ENCODE results near the gene METTL15. TPM values are rescaled to one million over a fixed set of nuclear protein-coding genes. Genes with fewer than 3 reads are reported as not detected.
"Not testable (repeated sequence)": the region's sequence is repeated elsewhere in the genome, so short reads cannot be mapped to it uniquely, and the experiment has no call there.

Gene METTL15

DNA sequence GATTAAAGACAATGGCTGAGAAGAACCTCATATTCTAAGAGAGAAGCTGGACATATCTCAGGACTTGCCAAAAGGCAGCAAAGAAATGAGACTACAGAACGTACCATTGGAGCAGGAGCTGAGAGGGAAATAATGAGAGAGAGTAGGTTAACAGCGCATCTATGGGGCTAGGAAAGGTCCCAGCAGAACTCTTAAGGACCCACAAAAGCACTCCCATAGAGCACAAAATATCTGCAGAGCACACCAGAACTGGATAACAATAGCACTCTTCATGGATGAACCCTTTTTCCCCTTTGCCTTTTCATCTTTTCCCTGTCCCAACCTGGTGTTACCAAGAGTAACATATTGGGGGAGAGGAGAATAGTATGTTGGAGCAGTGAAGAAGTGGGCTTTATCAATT lies 245.8 kb downstream of the METTL15 start:
- no peak overlapping the region for H2BK15ac ChIP-seq (ENCODE audit: low read length)
- H2BK120ac ChIP-seq (ENCODE audit: low read depth, low read length) = no peak overlapping the region
- no peak overlapping the region for H2AK5ac ChIP-seq (ENCODE audit: low read depth, low read length)
- no peak overlapping the region for H2BK12ac ChIP-seq (ENCODE audit: low read length)
- H2BK5ac ChIP-seq (ENCODE audit: low read length) = no peak overlapping the region
- no peaks in the 10 kb centered on the region for H3K9me3 ChIP-seq (replicated peaks in 1 of 2; ENCODE audit: control insufficient read depth in 2 of 2, insufficient read depth in 1 of 2, low read depth in 1 of 2, low read length in 2 of 2)
- no CpG with 5 or more reads among the region's 2 CpGs for WGBS, 2 donors (ENCODE audit: extremely low coverage in 2 of 2, insufficient read length in 2 of 2, insufficient replicate concordance in 1 of 2)
- no peak overlapping the region for H3K18ac ChIP-seq (ENCODE audit: low read length)
- H4K8ac ChIP-seq (ENCODE audit: low read depth, low read length) = no peak overlapping the region
- H3K4me2 ChIP-seq (ENCODE audit: insufficient read depth, low read length, poor library complexity, severe bottlenecking) = no peak overlapping the region
- H3K4me1 ChIP-seq (ENCODE audit: control insufficient read depth in 2 of 2, insufficient read depth in 1 of 2, low read depth in 1 of 2, low read length in 2 of 2) = no peaks in the 10 kb centered on the region
- no peak overlapping the region for H2AFZ ChIP-seq (ENCODE audit: low read length)
- H3K27ac ChIP-seq (replicated peaks; ENCODE audit: low read length) = no peak overlapping the region
- H3K4ac ChIP-seq (ENCODE audit: low read length) = no peak overlapping the region
- H3K14ac ChIP-seq (ENCODE audit: low read length) = no peak overlapping the region
- no peaks in the 10 kb centered on the region for H3K36me3 ChIP-seq (replicated peaks in 1 of 2; ENCODE audit: control insufficient read depth in 2 of 2, insufficient read depth in 2 of 2, low read length in 2 of 2)
- no peak overlapping the region for H3K4me3 ChIP-seq (ENCODE audit: low read length in 2 of 2)
- no peak overlapping the region for H3K23ac ChIP-seq (ENCODE audit: low read depth, low read length, poor library complexity)
- H4K91ac ChIP-seq (ENCODE audit: low read depth, low read length, poor library complexity) = no peak overlapping the region
- no peaks in the 10 kb centered on the region for H3K27me3 ChIP-seq (ENCODE audit: control insufficient read depth in 3 of 3, insufficient read depth in 3 of 3, low read depth in 1 of 3, low read length in 3 of 3)
- H3K79me1 ChIP-seq (ENCODE audit: low read depth, low read length) = no peaks in the 10 kb centered on the region
- no peak overlapping the region for H3K9ac ChIP-seq (ENCODE audit: low read depth, low read length, poor library complexity)
- DNase-seq (ENCODE audit: low spot score) = no peak

DNA sequence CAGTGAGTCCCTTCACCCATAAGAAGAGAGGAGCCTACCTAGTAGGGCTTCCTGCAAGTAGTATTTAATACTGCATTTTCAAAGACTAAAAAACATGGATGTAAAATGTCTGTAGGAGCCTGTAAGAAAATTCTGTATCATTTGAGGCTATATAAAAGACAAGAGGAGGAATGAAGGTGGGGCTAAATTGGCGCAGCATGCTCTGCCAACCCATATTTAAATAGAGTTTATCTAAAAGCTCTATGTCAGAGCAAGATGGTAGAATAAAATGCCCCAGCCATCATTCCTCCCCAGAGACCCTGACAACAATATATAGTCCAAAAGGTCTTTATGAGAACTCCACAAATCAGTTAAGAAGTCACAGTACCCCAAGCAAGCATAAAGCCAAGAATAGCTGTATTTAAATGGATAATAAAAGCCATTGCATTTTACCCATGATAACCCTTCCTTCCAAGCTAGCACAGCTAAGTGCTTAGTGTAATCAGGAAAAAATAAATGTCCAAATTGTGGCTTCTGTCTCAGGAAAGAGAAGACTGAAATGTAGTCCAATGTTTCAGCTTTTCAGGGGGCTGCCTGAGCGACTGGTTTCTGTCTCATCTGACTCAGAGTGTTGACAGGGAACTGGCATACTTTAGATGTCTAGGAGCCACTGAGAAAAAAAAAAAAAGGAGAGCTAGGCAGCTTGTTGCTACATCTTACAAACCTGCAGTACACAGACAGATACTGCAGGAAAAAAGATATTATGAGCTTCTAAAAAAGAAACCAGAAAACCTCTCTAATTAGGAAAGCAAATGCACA lies 258.6 kb downstream of the METTL15 start:
- no peak overlapping the region for H3K27ac ChIP-seq (replicated peaks; ENCODE audit: low read length)
- H3K18ac ChIP-seq (ENCODE audit: low read length) = no peak overlapping the region
- WGBS, 2 donors (ENCODE audit: extremely low coverage in 2 of 2, insufficient read length in 2 of 2, insufficient replicate concordance in 1 of 2) = no CpG with 5 or more reads among the region's 2 CpGs
- H3K4me1 ChIP-seq (ENCODE audit: control insufficient read depth in 2 of 2, insufficient read depth in 1 of 2, low read depth in 1 of 2, low read length in 2 of 2) = no peaks in the 10 kb centered on the region
- H3K23ac ChIP-seq (ENCODE audit: low read depth, low read length, poor library complexity) = no peak overlapping the region
- H2BK12ac ChIP-seq (ENCODE audit: low read length) = no peak overlapping the region
- no peak overlapping the region for H4K91ac ChIP-seq (ENCODE audit: low read depth, low read length, poor library complexity)
- no peak overlapping the region for H2AFZ ChIP-seq (ENCODE audit: low read length)
- no peak overlapping the region for H3K9ac ChIP-seq (ENCODE audit: low read depth, low read length, poor library complexity)
- DNase-seq (ENCODE audit: low spot score) = no peak
- H3K14ac ChIP-seq (ENCODE audit: low read length) = no peak overlapping the region
- H3K4me2 ChIP-seq (ENCODE audit: insufficient read depth, low read length, poor library complexity, severe bottlenecking) = no peak overlapping the region
- no peaks in the 10 kb centered on the region for H3K27me3 ChIP-seq (ENCODE audit: control insufficient read depth in 3 of 3, insufficient read depth in 3 of 3, low read depth in 1 of 3, low read length in 3 of 3)
- no peak overlapping the region for H3K4me3 ChIP-seq (ENCODE audit: low read length in 2 of 2)
- no peak overlapping the region for H2AK5ac ChIP-seq (ENCODE audit: low read depth, low read length)
- no peak overlapping the region for H3K4ac ChIP-seq (ENCODE audit: low read length)
- H2BK15ac ChIP-seq (ENCODE audit: low read length) = no peak overlapping the region
- H2BK5ac ChIP-seq (ENCODE audit: low read length) = no peak overlapping the region
- H3K36me3 ChIP-seq (replicated peaks in 1 of 2; ENCODE audit: control insufficient read depth in 2 of 2, insufficient read depth in 2 of 2, low read length in 2 of 2) = no peaks in the 10 kb centered on the region
- H2BK120ac ChIP-seq (ENCODE audit: low read depth, low read length) = no peak overlapping the region
- H3K9me3 ChIP-seq (replicated peaks in 1 of 2; ENCODE audit: control insufficient read depth in 2 of 2, insufficient read depth in 1 of 2, low read depth in 1 of 2, low read length in 2 of 2) = no peaks in the 10 kb centered on the region
- H4K8ac ChIP-seq (ENCODE audit: low read depth, low read length) = no peak overlapping the region
- H3K79me1 ChIP-seq (ENCODE audit: low read depth, low read length) = no peaks in the 10 kb centered on the region

DNA sequence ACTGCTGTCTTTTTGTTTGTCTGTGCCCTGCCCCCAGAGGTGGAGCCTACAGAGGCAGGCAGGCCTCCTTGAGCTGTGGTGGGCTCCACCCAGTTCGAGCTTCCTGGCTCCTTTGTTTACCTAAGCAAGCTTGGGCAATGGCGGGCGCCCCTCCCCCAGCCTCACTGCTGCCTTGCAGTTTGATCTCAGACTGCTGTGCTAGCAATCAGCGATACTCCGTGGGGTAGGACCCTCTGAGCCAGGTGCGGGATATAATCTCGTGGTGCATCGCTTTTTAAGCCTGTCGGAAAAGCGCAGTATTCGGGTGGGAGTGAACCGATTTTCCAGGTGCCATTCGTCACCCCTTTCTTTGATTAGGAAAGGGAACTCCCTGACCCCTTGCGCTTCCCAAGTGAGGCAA lies 269.9 kb downstream of the METTL15 start:
- not testable (repeated sequence) for H2AK5ac ChIP-seq (ENCODE audit: low read depth, low read length)
- WGBS, 2 donors (ENCODE audit: extremely low coverage in 2 of 2, insufficient read length in 2 of 2, insufficient replicate concordance in 1 of 2) = no CpG with 5 or more reads among the region's 14 CpGs

More for the DNA sequence above, 269.9 kb downstream of the METTL15 start:
- H3K14ac ChIP-seq (ENCODE audit: low read length); H3K9me3 ChIP-seq (replicated peaks in 1 of 2; ENCODE audit: control insufficient read depth in 2 of 2, insufficient read depth in 1 of 2, low read depth in 1 of 2, low read length in 2 of 2); H2BK12ac ChIP-seq (ENCODE audit: low read length); H4K8ac ChIP-seq (ENCODE audit: low read depth, low read length); H3K9ac ChIP-seq (ENCODE audit: low read depth, low read length, poor library complexity); H3K4me3 ChIP-seq (ENCODE audit: low read length in 2 of 2); H3K4me2 ChIP-seq (ENCODE audit: insufficient read depth, low read length, poor library complexity, severe bottlenecking); H3K27me3 ChIP-seq (ENCODE audit: control insufficient read depth in 3 of 3, insufficient read depth in 3 of 3, low read depth in 1 of 3, low read length in 3 of 3); DNase-seq (ENCODE audit: low spot score); H2BK120ac ChIP-seq (ENCODE audit: low read depth, low read length); H2BK5ac ChIP-seq (ENCODE audit: low read length); H3K79me1 ChIP-seq (ENCODE audit: low read depth, low read length); H3K18ac ChIP-seq (ENCODE audit: low read length); H3K27ac ChIP-seq (replicated peaks; ENCODE audit: low read length); H4K91ac ChIP-seq (ENCODE audit: low read depth, low read length, poor library complexity); H3K4me1 ChIP-seq (ENCODE audit: control insufficient read depth in 2 of 2, insufficient read depth in 1 of 2, low read depth in 1 of 2, low read length in 2 of 2); H3K4ac ChIP-seq (ENCODE audit: low read length); H3K36me3 ChIP-seq (replicated peaks in 1 of 2; ENCODE audit: control insufficient read depth in 2 of 2, insufficient read depth in 2 of 2, low read length in 2 of 2); H3K23ac ChIP-seq (ENCODE audit: low read depth, low read length, poor library complexity); H2BK15ac ChIP-seq (ENCODE audit: low read length): not testable (repeated sequence)
- peak overlapping the region; percentile 49 for H2AFZ ChIP-seq (ENCODE audit: low read length)

Small RNA genes lying within 50 kb of the gene (small RNA-seq; reads per million reads assigned to genes)
- not detected for gene AC023206.1 (ENCODE audit: insufficient read depth)
